Measurements from ENCODE around the gene KRTAP10-12. TPM values are rescaled to one million over a fixed set of nuclear protein-coding genes. Genes with fewer than 3 reads are reported as not detected.

Gene KRTAP10-12
- total RNA-seq, 1 experiment from 2014 or later = not detected

DNA sequence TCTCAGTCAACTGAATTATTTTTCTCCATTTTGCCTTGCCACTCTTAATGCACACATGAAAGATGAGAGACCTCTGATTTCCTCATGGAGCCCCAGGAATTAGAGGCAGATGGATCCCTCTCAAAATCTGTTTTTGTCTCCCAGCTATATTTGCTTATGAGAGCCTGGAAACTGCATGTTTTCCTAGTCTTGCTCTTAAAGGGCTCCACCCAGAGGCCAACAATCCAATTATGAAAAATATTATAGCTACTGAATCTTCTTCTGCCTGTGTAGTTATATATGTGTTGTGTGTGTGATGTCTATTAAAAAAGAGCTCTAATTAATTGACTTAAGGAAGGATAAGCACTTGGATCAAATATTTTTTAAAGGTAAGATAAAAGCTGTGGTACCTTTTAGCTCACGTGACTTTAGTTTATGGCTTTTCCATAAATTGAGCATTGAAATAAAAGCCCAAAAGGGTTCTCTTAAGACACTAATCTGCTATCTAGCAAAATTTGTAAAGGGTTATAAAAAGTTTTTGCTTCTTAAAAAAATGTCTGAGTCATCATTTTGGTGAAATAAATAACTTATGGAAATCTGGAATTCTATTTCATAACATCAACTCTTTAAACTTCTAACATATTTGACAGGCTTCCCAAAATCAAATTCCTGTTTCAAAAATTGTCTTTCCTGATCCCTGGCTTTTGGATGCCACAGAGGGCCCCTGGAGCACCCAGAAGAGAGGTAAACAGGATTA, 45.6 kb downstream of the KRTAP10-12 start:
- in situ Hi-C loops (cut with HindIII; ENCODE audit: low sequenced_read_pairs) = no loop called here
- DNase-seq (ENCODE audit: low spot score) = no peak

Other genes starting within 250 kb of the KRTAP10-12 start
- gene LRRC3, start 241.7 kb upstream of the KRTAP10-12 start, total RNA-seq (2014; rRNA removed; shearing (Covaris generic)) = 0.55 and 2.3 TPM in 2 replicates
- gene KRTAP10-1, start 157.0 kb upstream of the KRTAP10-12 start, total RNA-seq (2014; rRNA removed; shearing (Covaris generic)) = not detected in 2 replicates
- gene KRTAP10-2, start 145.7 kb upstream of the KRTAP10-12 start, total RNA-seq (2014; rRNA removed; shearing (Covaris generic)) = not detected in 2 replicates
- gene KRTAP10-3, start 138.4 kb upstream of the KRTAP10-12 start, total RNA-seq (2014; rRNA removed; shearing (Covaris generic)) = not detected in 2 replicates
- not detected in 2 replicates for gene KRTAP10-4, start 123.4 kb upstream of the KRTAP10-12 start, total RNA-seq (2014; rRNA removed; shearing (Covaris generic))
- gene KRTAP10-5, start 116.6 kb upstream of the KRTAP10-12 start, total RNA-seq (2014; rRNA removed; shearing (Covaris generic)) = not detected in 2 replicates
- gene KRTAP10-6, start 104.7 kb upstream of the KRTAP10-12 start, total RNA-seq (2014; rRNA removed; shearing (Covaris generic)) = not detected in 2 replicates
- gene KRTAP10-7, start 96.6 kb upstream of the KRTAP10-12 start, total RNA-seq (2014; rRNA removed; shearing (Covaris generic)) = not detected in 2 replicates
- gene KRTAP10-8, start 85.1 kb upstream of the KRTAP10-12 start, total RNA-seq (2014; rRNA removed; shearing (Covaris generic)) = not detected in 2 replicates
- not detected in 2 replicates for gene KRTAP10-9, start 70.1 kb upstream of the KRTAP10-12 start, total RNA-seq (2014; rRNA removed; shearing (Covaris generic))
- gene KRTAP10-10, start 59.8 kb upstream of the KRTAP10-12 start, total RNA-seq (2014; rRNA removed; shearing (Covaris generic)) = not detected in 2 replicates
- gene KRTAP10-11, start 50.8 kb upstream of the KRTAP10-12 start, total RNA-seq (2014; rRNA removed; shearing (Covaris generic)) = not detected in 2 replicates
- gene KRTAP12-4, start 42.5 kb upstream of the KRTAP10-12 start, total RNA-seq (2014; rRNA removed; shearing (Covaris generic)) = not detected in 2 replicates
- gene KRTAP12-3, start 39.2 kb upstream of the KRTAP10-12 start, total RNA-seq (2014; rRNA removed; shearing (Covaris generic)) = not detected in 2 replicates
- not detected in 2 replicates for gene KRTAP12-2, start 30.2 kb upstream of the KRTAP10-12 start, total RNA-seq (2014; rRNA removed; shearing (Covaris generic))
- gene KRTAP12-1, start 15.0 kb upstream of the KRTAP10-12 start, total RNA-seq (2014; rRNA removed; shearing (Covaris generic)) = not detected in 2 replicates
- not detected in 2 replicates for gene TSPEAR, start 14.4 kb downstream of the KRTAP10-12 start, total RNA-seq (2014; rRNA removed; shearing (Covaris generic))
- 55.2 and 61.8 TPM in 2 replicates for gene UBE2G2, start 104.6 kb downstream of the KRTAP10-12 start, total RNA-seq (2014; rRNA removed; shearing (Covaris generic))
- 54.2 and 59.0 TPM in 2 replicates for gene SUMO3, start 120.9 kb downstream of the KRTAP10-12 start, total RNA-seq (2014; rRNA removed; shearing (Covaris generic))
- gene PTTG1IP, start 176.5 kb downstream of the KRTAP10-12 start, total RNA-seq (2014; rRNA removed; shearing (Covaris generic)) = 172 and 243 TPM in 2 replicates
- gene ITGB2, start 223.7 kb downstream of the KRTAP10-12 start, total RNA-seq (2014; rRNA removed; shearing (Covaris generic)) = not detected in 2 replicates
- gene SLX9, start 242.9 kb downstream of the KRTAP10-12 start, total RNA-seq (2014; rRNA removed; shearing (Covaris generic)) = 48.2 and 77.4 TPM in 2 replicates

Measured in G401 (cell line).